Activated naive CD8-positive, alpha-beta T cell treated with anti-CD3 and anti-CD28 coated beads, Interleukin-2, amount 10 ng/mL, durations not matched to agents 7 days and 5 days (primary cell): ENCODE results near the gene COPZ2. TPM values are rescaled to one million over a fixed set of nuclear protein-coding genes. Genes with fewer than 3 reads are reported as not detected.

ENCODE experiments used
- ATAC-seq: fragments of 150-1000 bp; cut with Tn5 transposase; one replicate; pipeline ENCODE4 v1.10.0; 2021; ENCODE audit warnings: low read depth, moderate library complexity
- POLR2A ChIA-PET: fragments of 350-600 bp; sonication (Branson Sonifier 250); formaldehyde crosslinking; loops from one replicate; lab custom pipeline; 2021; ENCODE audit warnings: antibody characterized with exemption; lab: Charles Lee
- DNase-seq: peaks from one replicate; pipeline ENCODE4 v3.0.0; 2021
- H3K27ac Mint-ChIP-seq: one replicate; pipeline ENCODE4 v1.8.0; 2022; ENCODE audit warnings: mild to moderate bottlenecking, mixed read lengths
- H3K27me3 Mint-ChIP-seq: one replicate; pipeline ENCODE4 v1.8.0; 2022; ENCODE audit warnings: mild to moderate bottlenecking, moderate library complexity, mixed read lengths
- H3K36me3 Mint-ChIP-seq: one replicate; pipeline ENCODE4 v1.8.0; 2021; ENCODE audit warnings: mild to moderate bottlenecking, mixed read lengths
- H3K4me1 Mint-ChIP-seq: one replicate; pipeline ENCODE4 v1.8.0; 2021; ENCODE audit warnings: mixed read lengths
- H3K4me3 Mint-ChIP-seq: one replicate; pipeline ENCODE4 v1.8.0; 2022; ENCODE audit warnings: mild to moderate bottlenecking, moderate library complexity, mixed read lengths
- H3K9me3 Mint-ChIP-seq: one replicate; pipeline ENCODE4 v1.8.0; 2021; ENCODE audit warnings: mixed read lengths
- total RNA-seq, 2 experiments: library from RNA; stranded (reverse); gene quantifications; one replicate each; pipeline ENCODE4 v1.2.3, GENCODE V29; 2021

Gene COPZ2
- total RNA-seq, 2 experiments from 2014 or later = 6.1 to 8.8 TPM

DNA sequence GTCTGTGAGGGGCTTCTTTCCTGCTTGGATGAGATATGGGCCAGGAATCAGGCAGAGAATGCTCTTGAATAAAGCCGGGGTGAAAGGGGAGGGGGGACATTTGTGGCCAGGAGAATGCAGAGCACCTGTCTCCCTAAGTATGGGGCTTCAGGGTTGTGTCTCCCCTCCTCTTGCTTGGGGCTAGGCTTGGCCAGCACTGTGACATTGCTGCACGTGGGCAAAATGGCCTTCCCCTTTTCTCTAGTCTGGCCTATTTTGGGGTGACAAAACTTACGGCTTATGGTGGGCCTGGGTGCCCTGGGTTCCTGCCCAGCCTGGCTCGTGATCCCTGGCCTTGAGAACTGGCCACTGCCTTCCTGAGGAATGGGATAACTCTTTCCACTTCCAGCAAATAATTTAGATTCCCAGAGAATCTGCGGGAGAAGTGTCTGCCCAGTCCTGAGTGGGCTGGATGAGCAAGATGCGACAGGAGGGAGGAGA, 16.2 kb upstream of the COPZ2 start:
- H3K4me1 Mint-ChIP-seq = peaks cover 54% of the 10 kb centered on the region
- DNase-seq (no peak), ATAC-seq (no peak)
- H3K36me3 Mint-ChIP-seq = peaks cover 38% of the 10 kb centered on the region
- POLR2A ChIA-PET = no interaction called here
- H3K4me3 Mint-ChIP-seq = no peak overlapping the region
- H3K27ac Mint-ChIP-seq = no peak overlapping the region
- no peaks in the 10 kb centered on the region for H3K9me3 Mint-ChIP-seq
- H3K27me3 Mint-ChIP-seq = no peaks in the 10 kb centered on the region

DNA sequence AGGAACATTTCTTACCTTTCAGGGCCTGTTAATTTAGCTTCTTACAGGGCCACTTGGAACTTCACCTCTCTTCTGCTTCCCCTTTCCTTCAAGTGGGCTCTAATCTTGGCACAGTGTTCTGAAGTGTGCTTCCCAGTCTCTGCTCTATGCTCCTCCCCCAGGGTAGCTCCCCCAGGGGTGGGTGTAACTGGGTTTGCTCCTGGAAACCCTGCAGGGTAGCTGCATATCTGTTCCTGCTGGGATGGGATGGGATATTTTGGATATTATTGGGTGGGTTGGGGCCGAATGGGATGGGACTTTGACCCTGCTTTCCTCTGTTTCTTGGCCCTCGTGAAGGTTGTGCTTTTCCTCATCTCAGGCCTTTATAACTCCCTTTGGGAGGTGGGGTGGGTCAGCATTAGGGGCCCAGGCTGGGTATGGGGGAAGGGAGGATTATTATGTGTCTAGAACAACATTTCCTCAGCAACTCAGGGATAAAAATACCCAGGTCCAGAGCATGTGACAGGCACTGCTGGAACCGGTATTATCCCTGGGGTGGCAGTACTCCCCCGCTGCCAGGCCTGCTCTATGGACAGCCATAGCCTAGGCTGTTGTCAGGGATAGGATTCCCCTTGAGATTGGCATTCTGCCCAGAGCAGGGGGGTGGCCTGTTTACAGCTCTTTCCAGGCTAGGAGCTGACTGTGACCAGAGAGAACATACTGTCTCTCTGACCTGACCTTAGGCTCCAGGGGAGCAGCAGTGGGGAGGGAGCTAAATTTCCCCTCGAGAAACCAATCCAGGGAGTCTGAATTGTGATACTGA, 15.6 kb upstream of the COPZ2 start:
- Mint-ChIP-seq H3K27me3 (no peaks in the 10 kb centered on the region), H3K9me3 (no peaks in the 10 kb centered on the region), H3K36me3 (peaks cover 34% of the 10 kb centered on the region), H3K4me1 (peaks cover 54% of the 10 kb centered on the region), H3K27ac (peak overlapping the region; percentile 66), H3K4me3 (peak overlapping the region; percentile 51)
- POLR2A ChIA-PET = no interaction called here
- DNase-seq (no peak), ATAC-seq (no peak)

GRCh38 chr17:48051706-48052486, 14.3 kb upstream of the COPZ2 start:
- H3K4me1 Mint-ChIP-seq = peaks cover 55% of the 10 kb centered on the region
- H3K4me3 Mint-ChIP-seq = no peak overlapping the region
- no peak for ATAC-seq
- H3K27ac Mint-ChIP-seq = peak overlapping the region; percentile 34
- no peak for DNase-seq
- no peaks in the 10 kb centered on the region for H3K27me3 Mint-ChIP-seq
- peaks cover 29% of the 10 kb centered on the region for H3K36me3 Mint-ChIP-seq
- POLR2A ChIA-PET = no interaction called here
- no peaks in the 10 kb centered on the region for H3K9me3 Mint-ChIP-seq

DNA sequence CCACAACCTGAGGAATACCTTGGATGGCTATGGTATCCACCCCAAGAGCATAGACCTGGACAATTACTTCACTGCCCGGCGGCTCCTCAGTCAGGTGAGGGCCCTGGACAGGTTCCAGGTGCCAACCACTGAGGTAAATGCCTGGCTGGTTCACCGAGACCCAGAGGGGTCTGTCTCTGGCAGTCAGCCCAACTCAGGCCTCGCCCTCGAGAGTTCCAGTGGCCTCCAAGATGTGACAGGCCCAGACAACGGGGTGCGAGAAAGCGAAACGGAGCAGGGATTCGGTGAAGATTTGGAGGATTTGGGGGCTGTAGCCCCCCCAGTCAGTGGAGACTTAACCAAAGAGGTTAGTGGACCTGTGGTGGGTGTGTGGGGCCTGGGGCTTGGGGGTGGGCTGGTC, 13.7 kb upstream of the COPZ2 start:
- DNase-seq (no peak), ATAC-seq (no peak)
- H3K4me3 Mint-ChIP-seq = no peak overlapping the region
- no peaks in the 10 kb centered on the region for H3K27me3 Mint-ChIP-seq
- POLR2A ChIA-PET = no interaction called here
- no peaks in the 10 kb centered on the region for H3K9me3 Mint-ChIP-seq
- peaks cover 24% of the 10 kb centered on the region for H3K36me3 Mint-ChIP-seq
- H3K27ac Mint-ChIP-seq = peak overlapping the region; percentile 34
- peaks cover 59% of the 10 kb centered on the region for H3K4me1 Mint-ChIP-seq

DNA sequence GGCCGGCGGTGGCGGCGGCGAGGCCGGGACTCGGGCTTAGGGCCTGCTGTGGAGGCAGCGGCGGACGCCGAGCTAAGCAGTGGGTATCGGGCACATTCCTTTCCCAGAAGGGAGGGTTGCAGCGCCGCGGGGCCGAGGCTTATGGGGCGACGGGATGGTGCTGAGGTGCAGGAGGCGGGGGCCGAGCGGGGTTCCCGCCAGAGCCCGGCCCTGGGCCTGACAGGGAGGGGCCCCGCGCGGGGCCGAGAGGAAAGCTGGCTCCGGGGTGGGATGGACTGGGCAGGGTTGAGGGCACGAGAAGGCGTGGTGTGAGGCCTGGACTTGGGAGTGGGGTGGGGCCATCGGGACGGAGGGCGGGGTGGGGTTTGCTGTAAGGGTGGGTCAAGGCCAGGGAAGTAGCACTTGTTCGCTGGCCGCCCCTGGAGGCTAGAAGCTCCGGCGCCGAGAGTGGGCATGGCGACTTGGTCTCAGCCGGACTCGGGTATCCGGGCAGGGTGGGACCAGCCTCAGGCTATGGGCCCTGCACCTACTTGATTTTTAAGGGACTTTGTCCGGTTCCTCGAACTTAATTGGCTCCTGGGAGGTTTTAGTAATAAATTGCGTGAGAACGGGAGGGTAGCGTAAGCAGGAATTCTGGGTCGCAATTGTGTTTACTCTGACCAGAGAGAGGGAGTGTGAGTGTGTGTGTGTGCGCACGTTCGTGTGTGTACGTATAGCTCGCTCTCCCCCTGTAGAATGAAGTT, 11.0 kb upstream of the COPZ2 start:
- peak; percentile 22 for ATAC-seq
- H3K36me3 Mint-ChIP-seq = peaks cover 16% of the 10 kb centered on the region
- POLR2A ChIA-PET = interaction anchor here (1.2 to 4.2 kb wide), 13 partner anchors 10 to 217 kb away, joined by 3 to 20 read pairs (median 8); partner anchors contain the start of genes CBX1, CDK5RAP3, COPZ2 and LRRC46

DNA sequence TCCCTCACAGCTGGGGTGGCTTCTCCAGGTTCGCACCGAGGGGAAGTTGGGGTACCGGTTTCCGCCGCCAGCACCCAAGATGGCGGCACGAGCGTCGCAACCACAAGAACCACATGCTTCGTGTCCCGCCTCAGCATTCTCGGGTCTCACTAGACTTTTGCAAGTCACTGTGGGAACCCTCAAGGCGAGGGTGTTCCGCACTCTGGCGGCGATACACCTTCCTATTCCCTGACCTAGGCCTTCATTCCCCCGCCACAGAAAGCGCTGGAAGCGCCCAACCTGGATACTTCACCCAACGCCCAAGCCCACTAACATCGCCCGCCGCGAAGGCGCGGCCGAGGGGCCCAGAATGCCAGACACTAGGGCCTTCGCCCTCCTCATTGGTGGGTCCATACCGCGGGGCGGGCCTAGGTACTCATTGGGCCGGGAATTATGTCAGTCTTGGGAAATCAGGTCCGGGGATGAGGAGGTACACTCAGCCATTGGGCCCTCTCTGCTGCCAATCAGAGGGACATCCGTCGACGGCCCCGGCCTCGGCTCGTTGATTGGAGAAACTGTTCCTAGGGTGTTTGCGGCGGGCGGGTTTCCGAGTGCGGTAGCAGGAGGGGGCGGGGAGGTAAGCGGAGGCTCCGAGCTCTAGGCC, 10.3 kb upstream of the COPZ2 start, which contains the start of gene NFE2L1:
NFE2L1 (plus strand) TSS at position 619 of the 643 bp plus-strand sequence. CDS start 2,760 bp downstream, outside the sequence.
- Mint-ChIP-seq H3K4me1 (peaks cover 56% of the 10 kb centered on the region), H3K4me3 (peak within 1 kb of the TSS; percentile 99), H3K27me3 (no peaks in the 10 kb centered on the region), H3K36me3 (peaks cover 15% of the 10 kb centered on the region), H3K27ac (peak within 1 kb of the TSS; percentile 98), H3K9me3 (no peaks in the 10 kb centered on the region)
- peak; percentile 97 for ATAC-seq
- peak; percentile 95 for DNase-seq
- POLR2A ChIA-PET = interaction anchor here (1.2 to 4.2 kb wide), 12 partner anchors 8 to 152 kb away, joined by 3 to 20 read pairs (median 8); partner anchors contain the start of genes CBX1, CDK5RAP3, COPZ2 and SNX11

More for the DNA sequence above, 11.0 kb upstream of the COPZ2 start:
- H3K4me3 Mint-ChIP-seq = peak overlapping the region; percentile 99
- H3K27me3 Mint-ChIP-seq = no peaks in the 10 kb centered on the region
- H3K4me1 Mint-ChIP-seq = peaks cover 56% of the 10 kb centered on the region
- H3K27ac Mint-ChIP-seq = peak overlapping the region; percentile 98
- no peaks in the 10 kb centered on the region for H3K9me3 Mint-ChIP-seq
- DNase-seq = no peak

DNA sequence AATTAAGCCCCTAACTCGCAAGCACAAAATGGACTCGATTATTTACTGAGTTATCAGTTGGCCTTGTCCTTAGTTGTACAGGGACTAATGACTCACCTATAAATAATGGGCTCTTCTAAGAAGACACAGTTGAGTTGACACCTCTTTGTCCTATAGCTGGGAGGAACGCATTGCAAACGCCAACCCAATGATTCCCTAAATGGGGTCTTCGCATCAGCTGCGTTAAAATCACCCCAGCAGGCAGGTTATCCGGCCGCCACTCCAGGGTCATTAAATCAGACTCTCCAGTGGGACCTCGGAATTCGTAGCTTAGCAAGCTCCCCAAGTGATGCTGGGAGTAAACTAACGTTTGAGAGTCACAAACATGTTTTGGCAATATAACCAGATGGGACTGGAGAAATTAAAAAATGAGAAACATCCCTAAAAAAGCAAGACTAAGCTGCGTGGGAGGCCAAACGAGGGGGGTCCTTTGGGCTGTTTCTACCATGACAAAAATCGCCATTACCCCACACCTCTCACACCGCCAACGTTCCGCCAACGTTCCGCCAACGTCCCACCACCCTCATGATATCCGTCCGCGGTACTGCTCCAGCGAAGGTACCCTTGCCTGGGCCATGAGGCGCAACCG, 9.6 kb upstream of the COPZ2 start:
- Mint-ChIP-seq H3K36me3 (peaks cover 14% of the 10 kb centered on the region), H3K9me3 (no peaks in the 10 kb centered on the region), H3K27me3 (no peaks in the 10 kb centered on the region), H3K27ac (peak overlapping the region; percentile 98), H3K4me3 (peak overlapping the region; percentile 99), H3K4me1 (peaks cover 51% of the 10 kb centered on the region)
- POLR2A ChIA-PET = interaction anchor here (1.2 to 4.2 kb wide), 8 partner anchors 8 to 152 kb away, joined by 3 to 20 read pairs (median 6); partner anchors contain the start of genes CBX1, COPZ2 and SP2
- DNase-seq (peak; percentile 42), ATAC-seq (no peak)

DNA sequence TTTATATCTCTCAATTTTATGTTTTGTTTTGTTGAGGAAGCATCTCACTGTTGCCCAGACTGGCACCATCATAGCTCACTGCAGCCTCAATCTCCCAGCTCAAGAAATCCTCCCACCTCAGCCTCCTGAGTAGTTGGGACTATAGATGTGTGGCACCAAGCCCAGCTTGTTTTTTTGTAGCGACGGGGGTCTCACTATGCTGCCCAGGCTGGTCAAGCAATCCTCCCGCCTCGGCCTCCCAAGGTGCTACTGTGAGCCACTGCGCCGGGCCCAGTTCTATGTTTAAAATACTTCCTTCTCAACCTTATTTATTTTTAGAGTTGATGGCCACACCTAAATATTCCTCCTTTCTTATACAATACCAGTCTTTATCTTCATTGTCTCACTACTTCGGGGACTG, 8.7 kb upstream of the COPZ2 start:
- Mint-ChIP-seq H3K4me3 (peak overlapping the region; percentile 99), H3K36me3 (peaks cover 12% of the 10 kb centered on the region), H3K27me3 (no peaks in the 10 kb centered on the region), H3K27ac (peak overlapping the region; percentile 56), H3K4me1 (peaks cover 46% of the 10 kb centered on the region), H3K9me3 (no peaks in the 10 kb centered on the region)
- POLR2A ChIA-PET = interaction anchor here (1.3 to 4.2 kb wide), 4 partner anchors 9 to 20 kb away, joined by 4 to 20 read pairs (median 16); partner anchors contain the start of gene COPZ2
- DNase-seq (no peak), ATAC-seq (no peak)

DNA sequence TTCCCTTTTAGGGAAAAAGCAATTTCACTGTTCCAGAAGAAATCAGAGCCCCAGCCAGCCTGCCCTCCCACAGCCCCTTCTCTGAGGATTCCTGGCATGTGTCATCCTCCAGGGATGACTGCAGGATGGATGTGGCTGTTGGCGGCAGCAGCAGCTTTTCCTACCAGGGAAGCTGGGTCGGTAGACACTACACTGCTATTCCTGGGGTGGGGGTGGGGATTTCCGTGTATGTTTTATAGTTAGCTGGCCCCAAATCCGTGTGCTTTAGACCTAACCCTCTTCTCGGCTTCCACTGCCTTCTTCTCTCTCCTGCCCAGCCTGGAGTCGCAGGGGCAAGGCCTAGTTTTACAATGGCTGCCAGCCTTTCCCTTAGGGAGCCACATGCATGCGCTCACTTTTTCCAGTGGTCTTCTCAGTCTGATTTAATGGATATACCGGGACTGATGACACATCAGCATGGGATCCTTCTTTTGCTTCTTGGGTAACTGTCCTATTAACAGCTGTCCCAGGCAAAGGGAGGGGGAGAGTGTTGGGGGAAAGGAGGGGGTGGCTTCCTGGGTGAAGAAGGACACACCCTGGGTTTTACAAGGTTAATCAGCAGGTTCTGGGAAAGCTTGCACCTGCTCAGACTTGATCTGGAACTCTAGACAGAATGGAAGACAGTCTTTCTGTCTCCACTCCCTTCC, 7.9 kb upstream of the COPZ2 start:
- no peak overlapping the region for H3K27ac Mint-ChIP-seq
- no peak for ATAC-seq
- peaks cover 2% of the 10 kb centered on the region for H3K27me3 Mint-ChIP-seq
- DNase-seq = no peak
- H3K4me1 Mint-ChIP-seq = peaks cover 38% of the 10 kb centered on the region
- POLR2A ChIA-PET = interaction anchor here (0.8 to 3.6 kb wide), 2 partner anchors 13 to 40 kb away, joined by 3 to 17 read pairs; no protein-coding TSS in a partner anchor
- peaks cover 8% of the 10 kb centered on the region for H3K36me3 Mint-ChIP-seq
- H3K4me3 Mint-ChIP-seq = no peak overlapping the region
- H3K9me3 Mint-ChIP-seq = no peaks in the 10 kb centered on the region

DNA sequence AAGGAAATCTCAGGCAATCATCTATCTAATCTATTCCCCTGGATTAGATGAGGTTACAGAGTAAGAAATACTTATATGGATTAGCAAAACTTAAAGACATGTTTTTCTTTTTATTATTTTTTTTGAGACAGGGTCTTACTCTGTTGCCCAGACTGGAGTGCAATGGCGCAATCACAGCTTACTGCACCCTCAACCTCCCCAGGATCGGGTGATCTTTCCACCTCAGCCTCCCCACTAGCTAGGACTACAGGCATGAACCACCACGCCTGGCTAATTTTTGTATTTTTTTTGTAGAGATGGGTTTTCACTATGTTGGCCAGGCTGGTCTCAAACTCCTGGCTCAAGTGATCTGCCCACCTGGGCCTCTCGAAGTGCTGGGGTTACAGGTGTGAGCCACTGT, 7.3 kb upstream of the COPZ2 start:
- Mint-ChIP-seq H3K27ac (no peak overlapping the region), H3K4me3 (no peak overlapping the region), H3K9me3 (no peaks in the 10 kb centered on the region), H3K27me3 (peaks cover 2% of the 10 kb centered on the region), H3K4me1 (peaks cover 32% of the 10 kb centered on the region), H3K36me3 (peaks cover 4% of the 10 kb centered on the region)
- POLR2A ChIA-PET = interaction anchor here (0.8 kb wide), 1 partner anchor 40 kb away, joined by 3 read pairs; no protein-coding TSS in a partner anchor
- DNase-seq = no peak
- ATAC-seq = no peak

DNA sequence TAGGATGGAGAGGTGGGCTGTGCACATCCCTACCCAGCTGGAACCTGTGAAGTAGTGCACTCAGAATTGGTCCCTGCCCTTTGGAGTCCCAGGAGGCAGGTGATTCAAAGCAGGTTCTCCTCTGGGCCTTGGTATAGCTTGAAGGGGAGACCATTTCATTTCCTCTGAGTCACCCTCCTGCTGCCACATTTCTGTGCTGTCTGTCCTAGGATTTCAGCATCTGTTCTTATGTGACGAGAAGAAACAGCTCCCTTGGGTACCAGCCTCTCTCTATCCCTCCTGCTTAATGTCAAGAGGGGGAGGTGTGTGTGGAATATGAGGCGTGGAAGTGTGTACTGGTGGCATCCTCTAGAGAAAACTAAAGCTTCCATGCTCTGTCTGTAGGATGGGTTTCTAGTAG, 5.6 kb upstream of the COPZ2 start:
- H3K27ac Mint-ChIP-seq = no peak overlapping the region
- H3K36me3 Mint-ChIP-seq = peaks cover 3% of the 10 kb centered on the region
- H3K27me3 Mint-ChIP-seq = peaks cover 7% of the 10 kb centered on the region
- peaks cover 29% of the 10 kb centered on the region for H3K4me1 Mint-ChIP-seq
- no peak for ATAC-seq
- H3K4me3 Mint-ChIP-seq = no peak overlapping the region
- POLR2A ChIA-PET = interaction anchor here (0.5 to 1.3 kb wide), 2 partner anchors 13 to 66 kb away, joined by 3 to 4 read pairs; no protein-coding TSS in a partner anchor
- no peaks in the 10 kb centered on the region for H3K9me3 Mint-ChIP-seq
- no peak for DNase-seq
